ENCODE data around the gene AKAP3.

GRCh38 chr12:4586500-4586899, 62.4 kb downstream of the AKAP3 start:
- TF ChIP-seq CTCF (IDR thresholded peaks at IDR 0.05; ENCODE audit: extremely low read depth in 1 of 2, insufficient read depth in 1 of 2, low read depth in 1 of 2, low read length in 2 of 2) (no peak), POLR2AphosphoS5 (IDR thresholded peaks at IDR 0.05; ENCODE audit: insufficient read depth, low read depth, low read length) (no peak), POLR2A (IDR thresholded peaks at IDR 0.05; ENCODE audit: low read depth, low read length) (no peak), MYC (IDR thresholded peaks at IDR 0.05; ENCODE audit: low read depth, low read length) (no peak)
